ENCODE results near the gene ADGRG4. TPM values are rescaled to one million over a fixed set of nuclear protein-coding genes. Genes with fewer than 3 reads are reported as not detected.

Gene ADGRG4
- polyA plus RNA-seq, 2 donors = under 0.01 TPM; not detected in 1

DNA sequence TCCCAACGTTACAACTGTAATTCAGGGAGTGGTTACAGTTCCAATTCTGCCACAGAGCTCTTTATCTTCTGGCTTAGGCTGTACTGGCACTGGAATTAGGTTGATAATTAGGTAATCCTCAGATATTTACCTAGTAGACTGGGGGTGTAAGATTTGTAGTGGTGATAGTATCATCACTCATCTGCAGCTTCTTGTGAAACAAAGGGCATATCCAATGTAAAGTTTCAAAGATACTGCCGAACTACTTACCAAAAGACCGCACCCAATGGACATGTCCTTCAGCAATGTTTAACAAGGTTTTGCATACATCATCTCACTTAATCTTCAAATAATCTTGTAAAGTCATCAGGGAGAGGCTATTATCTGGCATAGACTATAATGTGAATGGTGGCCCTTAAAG, 20.8 kb downstream of the ADGRG4 start:
- H3K27ac ChIP-seq (ENCODE audit: low read depth in 2 of 2, low read length in 1 of 2) = no peak overlapping the region
- H3K9me3 ChIP-seq (ENCODE audit: control insufficient read depth in 2 of 2, insufficient read depth in 1 of 2, low read depth in 1 of 2, low read length in 1 of 2) = no peaks in the 10 kb centered on the region
- no peak overlapping the region for H3K4me3 ChIP-seq (ENCODE audit: low read depth in 1 of 2, low read length in 2 of 2)
- H3K4me1 ChIP-seq (ENCODE audit: control insufficient read depth in 2 of 2, insufficient read depth in 2 of 2, low read length in 1 of 2) = no peaks in the 10 kb centered on the region
- WGBS, 2 donors = 48 to 54% methylated on average over 3 of the region's 3 CpGs
- H3K27me3 ChIP-seq (ENCODE audit: control insufficient read depth in 1 of 2, insufficient read depth in 2 of 2, low read length in 2 of 2) = no peaks in the 10 kb centered on the region
- H3K36me3 ChIP-seq (ENCODE audit: control insufficient read depth in 2 of 2, insufficient read depth in 2 of 2, low read length in 1 of 2) = no peaks in the 10 kb centered on the region

DNA sequence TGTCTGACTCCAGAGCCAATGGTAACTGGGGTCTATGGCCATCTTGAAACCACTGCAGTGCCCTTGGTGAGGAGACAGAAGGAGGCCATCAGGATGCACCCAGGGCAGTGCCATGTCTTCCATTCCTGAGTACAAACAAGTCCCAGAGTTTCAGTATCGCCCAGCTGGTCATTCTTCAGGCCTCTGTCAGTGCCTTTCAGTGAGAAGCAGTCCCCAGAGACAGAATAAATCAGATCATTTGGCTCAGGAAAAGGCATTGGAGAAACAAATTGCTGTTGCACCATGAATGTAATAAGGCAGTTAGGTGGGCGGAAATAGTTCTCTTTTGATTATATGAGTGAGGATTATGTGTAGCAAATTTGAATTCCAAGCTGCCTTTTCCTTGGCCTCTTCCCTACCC, 21.3 kb downstream of the ADGRG4 start:
- Histone ChIP-seq H3K27me3 (ENCODE audit: control insufficient read depth in 1 of 2, insufficient read depth in 2 of 2, low read length in 2 of 2) (no peaks in the 10 kb centered on the region), H3K9me3 (ENCODE audit: control insufficient read depth in 2 of 2, insufficient read depth in 1 of 2, low read depth in 1 of 2, low read length in 1 of 2) (no peaks in the 10 kb centered on the region), H3K4me3 (ENCODE audit: low read depth in 1 of 2, low read length in 2 of 2) (no peak overlapping the region), H3K36me3 (ENCODE audit: control insufficient read depth in 2 of 2, insufficient read depth in 2 of 2, low read length in 1 of 2) (no peaks in the 10 kb centered on the region), H3K4me1 (ENCODE audit: control insufficient read depth in 2 of 2, insufficient read depth in 2 of 2, low read length in 1 of 2) (no peaks in the 10 kb centered on the region), H3K27ac (ENCODE audit: low read depth in 2 of 2, low read length in 1 of 2) (no peak overlapping the region)
- 60 to 67% methylated on average over 2 of the region's 2 CpGs for WGBS, 2 donors

DNA sequence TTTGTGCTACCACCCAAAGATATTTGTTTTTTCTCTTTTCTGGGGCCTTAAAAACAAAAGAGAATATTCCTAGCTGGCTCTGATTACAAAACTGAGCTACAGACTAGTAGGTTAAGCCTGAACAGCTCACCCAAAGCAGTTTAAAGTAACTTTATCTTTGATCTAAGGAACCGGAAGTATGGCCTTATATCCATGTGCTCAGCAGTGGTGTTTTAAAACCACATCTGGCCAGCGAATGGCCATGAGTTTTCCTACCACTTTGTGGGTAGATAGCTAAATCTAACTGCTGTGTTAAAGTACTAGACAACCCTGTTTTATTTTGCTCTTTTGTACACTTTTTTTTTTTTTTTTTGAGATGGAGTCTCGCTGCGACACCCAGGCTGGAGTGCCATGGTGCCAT, 24.6 kb downstream of the ADGRG4 start:
- H3K36me3 ChIP-seq (ENCODE audit: control insufficient read depth in 2 of 2, insufficient read depth in 2 of 2, low read length in 1 of 2) = no peaks in the 10 kb centered on the region
- no peak overlapping the region for H3K4me3 ChIP-seq (ENCODE audit: low read depth in 1 of 2, low read length in 2 of 2)
- 80 to 86% methylated on average over 4 of the region's 4 CpGs for WGBS, 2 donors
- no peaks in the 10 kb centered on the region for H3K4me1 ChIP-seq (ENCODE audit: control insufficient read depth in 2 of 2, insufficient read depth in 2 of 2, low read length in 1 of 2)
- no peak overlapping the region for H3K27ac ChIP-seq (ENCODE audit: low read depth in 2 of 2, low read length in 1 of 2)
- H3K27me3 ChIP-seq (ENCODE audit: control insufficient read depth in 1 of 2, insufficient read depth in 2 of 2, low read length in 2 of 2) = no peaks in the 10 kb centered on the region
- H3K9me3 ChIP-seq (ENCODE audit: control insufficient read depth in 2 of 2, insufficient read depth in 1 of 2, low read depth in 1 of 2, low read length in 1 of 2) = no peaks in the 10 kb centered on the region

DNA sequence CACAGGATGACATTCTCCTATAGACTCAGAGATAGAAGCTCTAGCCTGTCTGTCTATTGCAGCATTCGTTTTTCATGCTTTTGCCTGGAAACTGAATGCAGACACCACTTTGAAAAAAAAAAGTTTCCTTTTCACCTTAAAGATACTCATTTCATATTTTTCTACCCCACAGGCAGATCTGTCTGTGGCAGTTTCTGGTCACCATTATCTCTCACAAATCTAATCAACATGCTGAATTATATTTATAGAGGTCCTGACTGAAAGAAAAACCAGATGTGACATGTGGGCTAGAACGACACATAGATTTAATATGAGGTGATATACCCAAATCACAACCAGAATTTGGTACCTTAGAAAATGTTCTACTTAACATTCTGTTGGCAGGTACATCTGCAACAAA, 28.2 kb downstream of the ADGRG4 start:
- WGBS, 2 donors = 52 to 62% methylated on average over 2 of the region's 2 CpGs
- no peaks in the 10 kb centered on the region for H3K27me3 ChIP-seq (ENCODE audit: control insufficient read depth in 1 of 2, insufficient read depth in 2 of 2, low read length in 2 of 2)
- H3K27ac ChIP-seq (ENCODE audit: low read depth in 2 of 2, low read length in 1 of 2) = no peak overlapping the region
- no peaks in the 10 kb centered on the region for H3K4me1 ChIP-seq (ENCODE audit: control insufficient read depth in 2 of 2, insufficient read depth in 2 of 2, low read length in 1 of 2)
- no peaks in the 10 kb centered on the region for H3K9me3 ChIP-seq (ENCODE audit: control insufficient read depth in 2 of 2, insufficient read depth in 1 of 2, low read depth in 1 of 2, low read length in 1 of 2)
- H3K36me3 ChIP-seq (ENCODE audit: control insufficient read depth in 2 of 2, insufficient read depth in 2 of 2, low read length in 1 of 2) = no peaks in the 10 kb centered on the region
- no peak overlapping the region for H3K4me3 ChIP-seq (ENCODE audit: low read depth in 1 of 2, low read length in 2 of 2)

DNA sequence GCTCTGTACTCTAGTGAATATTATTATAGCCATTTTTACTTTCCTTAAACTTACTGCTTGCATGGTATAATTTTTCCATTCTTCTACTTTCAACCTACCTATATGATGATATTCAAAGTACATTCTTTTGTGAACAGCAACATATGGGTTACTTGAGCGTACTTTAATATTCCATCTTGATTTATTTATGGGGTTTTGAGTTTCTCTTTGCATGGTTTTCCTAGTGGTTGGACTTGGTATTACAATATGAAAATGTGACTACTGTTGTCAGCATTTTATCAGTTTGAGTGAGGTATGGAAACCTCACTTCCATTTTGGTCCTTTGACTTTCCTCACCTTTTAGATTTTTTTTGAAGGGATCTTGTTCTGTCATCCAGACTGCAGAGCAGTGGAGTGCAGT, 35.9 kb downstream of the ADGRG4 start:
- Histone ChIP-seq H3K9me3 (ENCODE audit: control insufficient read depth in 2 of 2, insufficient read depth in 1 of 2, low read depth in 1 of 2, low read length in 1 of 2) (no peaks in the 10 kb centered on the region), H3K36me3 (ENCODE audit: control insufficient read depth in 2 of 2, insufficient read depth in 2 of 2, low read length in 1 of 2) (no peaks in the 10 kb centered on the region), H3K27ac (ENCODE audit: low read depth in 2 of 2, low read length in 1 of 2) (no peak overlapping the region), H3K4me3 (ENCODE audit: low read depth in 1 of 2, low read length in 2 of 2) (no peak overlapping the region), H3K27me3 (ENCODE audit: control insufficient read depth in 1 of 2, insufficient read depth in 2 of 2, low read length in 2 of 2) (no peaks in the 10 kb centered on the region), H3K4me1 (ENCODE audit: control insufficient read depth in 2 of 2, insufficient read depth in 2 of 2, low read length in 1 of 2) (no peaks in the 10 kb centered on the region)
- 89 to 94% methylated on average over 1 of the region's 1 CpG for WGBS, 2 donors

DNA sequence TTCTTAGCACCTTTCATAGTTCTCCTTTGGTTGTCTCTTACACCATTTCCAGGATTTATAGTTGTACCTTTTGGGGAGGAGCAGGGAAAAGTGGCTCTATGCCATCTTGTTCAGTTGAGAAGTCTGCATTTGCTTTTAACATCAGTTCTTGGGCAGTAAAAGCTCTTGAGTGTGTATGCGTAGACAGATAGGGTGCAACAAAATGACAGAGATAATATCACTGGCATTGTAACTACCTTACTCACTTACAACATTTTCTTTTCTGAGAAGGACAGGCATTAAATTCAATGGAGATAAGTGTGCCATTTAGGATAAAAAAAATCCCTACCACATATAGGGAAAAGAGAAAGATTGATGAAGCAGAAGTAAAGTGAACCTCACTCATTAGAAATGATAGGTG, 38.9 kb downstream of the ADGRG4 start:
- Histone ChIP-seq H3K4me3 (ENCODE audit: low read depth in 1 of 2, low read length in 2 of 2) (no peak overlapping the region), H3K36me3 (ENCODE audit: control insufficient read depth in 2 of 2, insufficient read depth in 2 of 2, low read length in 1 of 2) (no peaks in the 10 kb centered on the region), H3K27ac (ENCODE audit: low read depth in 2 of 2, low read length in 1 of 2) (no peak overlapping the region), H3K4me1 (ENCODE audit: control insufficient read depth in 2 of 2, insufficient read depth in 2 of 2, low read length in 1 of 2) (no peaks in the 10 kb centered on the region), H3K9me3 (ENCODE audit: control insufficient read depth in 2 of 2, insufficient read depth in 1 of 2, low read depth in 1 of 2, low read length in 1 of 2) (no peaks in the 10 kb centered on the region), H3K27me3 (ENCODE audit: control insufficient read depth in 1 of 2, insufficient read depth in 2 of 2, low read length in 2 of 2) (peaks cover 0 to 3% of the 10 kb centered on the region in 2 donors)
- 92 to 100% methylated on average over 1 of the region's 1 CpG for WGBS, 2 donors

DNA sequence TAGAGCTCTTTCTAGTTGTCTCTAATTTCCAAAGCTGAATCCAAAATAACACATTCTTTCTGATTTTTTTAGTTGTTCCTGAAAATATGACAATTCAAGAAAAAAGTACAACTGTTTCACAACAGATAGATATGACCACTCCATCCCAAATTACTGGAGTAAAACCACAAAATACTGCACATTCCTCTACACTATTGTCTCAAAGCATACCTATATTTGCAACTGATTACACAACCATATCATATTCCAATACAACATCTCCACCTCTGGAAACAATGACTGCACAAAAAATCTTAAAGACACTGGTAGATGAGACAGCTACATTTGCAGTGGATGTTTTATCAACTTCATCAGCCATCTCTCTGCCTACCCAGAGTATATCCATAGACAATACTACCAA, 43.6 kb downstream of the ADGRG4 start:
- H3K36me3 ChIP-seq (ENCODE audit: control insufficient read depth in 2 of 2, insufficient read depth in 2 of 2, low read length in 1 of 2) = no peaks in the 10 kb centered on the region
- peaks cover 0 to 5% of the 10 kb centered on the region in 2 donors for H3K27me3 ChIP-seq (ENCODE audit: control insufficient read depth in 1 of 2, insufficient read depth in 2 of 2, low read length in 2 of 2)
- H3K9me3 ChIP-seq (ENCODE audit: control insufficient read depth in 2 of 2, insufficient read depth in 1 of 2, low read depth in 1 of 2, low read length in 1 of 2) = no peaks in the 10 kb centered on the region
- H3K27ac ChIP-seq (ENCODE audit: low read depth in 2 of 2, low read length in 1 of 2) = no peak overlapping the region
- H3K4me1 ChIP-seq (ENCODE audit: control insufficient read depth in 2 of 2, insufficient read depth in 2 of 2, low read length in 1 of 2) = no peaks in the 10 kb centered on the region
- H3K4me3 ChIP-seq (ENCODE audit: low read depth in 1 of 2, low read length in 2 of 2) = no peak overlapping the region

DNA sequence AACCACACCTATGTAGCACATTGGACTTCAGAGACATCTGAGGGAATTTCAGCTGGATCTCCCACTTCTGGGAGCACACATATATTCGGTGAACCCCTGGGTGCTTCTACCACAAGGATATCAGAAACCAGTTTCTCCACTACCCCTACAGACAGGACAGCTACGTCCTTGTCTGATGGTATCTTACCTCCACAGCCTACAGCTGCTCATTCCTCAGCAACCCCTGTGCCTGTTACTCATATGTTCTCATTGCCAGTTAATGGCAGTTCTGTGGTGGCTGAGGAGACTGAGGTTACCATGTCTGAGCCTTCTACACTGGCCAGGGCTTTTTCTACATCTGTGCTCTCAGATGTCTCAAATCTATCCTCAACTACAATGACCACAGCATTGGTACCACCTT, 45.7 kb downstream of the ADGRG4 start:
- Histone ChIP-seq H3K4me1 (ENCODE audit: control insufficient read depth in 2 of 2, insufficient read depth in 2 of 2, low read length in 1 of 2) (no peaks in the 10 kb centered on the region), H3K4me3 (ENCODE audit: low read depth in 1 of 2, low read length in 2 of 2) (no peak overlapping the region), H3K27me3 (ENCODE audit: control insufficient read depth in 1 of 2, insufficient read depth in 2 of 2, low read length in 2 of 2) (peaks cover 0 to 5% of the 10 kb centered on the region in 2 donors), H3K36me3 (ENCODE audit: control insufficient read depth in 2 of 2, insufficient read depth in 2 of 2, low read length in 1 of 2) (no peaks in the 10 kb centered on the region), H3K9me3 (ENCODE audit: control insufficient read depth in 2 of 2, insufficient read depth in 1 of 2, low read depth in 1 of 2, low read length in 1 of 2) (no peaks in the 10 kb centered on the region), H3K27ac (ENCODE audit: low read depth in 2 of 2, low read length in 1 of 2) (no peak overlapping the region)
- WGBS, 2 donors = 60 to 81% methylated on average over 2 of the region's 2 CpGs

DNA sequence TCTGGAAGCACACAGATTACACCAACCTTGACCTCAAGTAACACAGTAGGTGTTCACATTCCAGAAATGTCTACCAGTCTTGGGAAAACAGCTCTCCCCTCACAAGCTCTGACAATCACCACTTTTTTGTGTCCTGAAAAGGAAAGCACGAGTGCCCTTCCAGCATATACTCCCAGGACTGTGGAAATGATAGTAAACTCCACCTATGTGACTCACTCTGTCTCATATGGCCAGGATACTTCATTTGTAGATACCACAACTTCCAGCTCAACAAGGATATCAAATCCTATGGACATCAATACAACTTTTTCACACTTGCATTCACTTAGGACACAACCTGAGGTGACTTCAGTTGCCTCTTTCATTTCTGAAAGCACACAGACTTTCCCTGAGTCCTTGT, 46.9 kb downstream of the ADGRG4 start:
- H3K36me3 ChIP-seq (ENCODE audit: control insufficient read depth in 2 of 2, insufficient read depth in 2 of 2, low read length in 1 of 2) = no peaks in the 10 kb centered on the region
- 48 to 70% methylated on average over 1 of the region's 1 CpG for WGBS, 2 donors
- no peaks in the 10 kb centered on the region for H3K4me1 ChIP-seq (ENCODE audit: control insufficient read depth in 2 of 2, insufficient read depth in 2 of 2, low read length in 1 of 2)
- no peaks in the 10 kb centered on the region for H3K9me3 ChIP-seq (ENCODE audit: control insufficient read depth in 2 of 2, insufficient read depth in 1 of 2, low read depth in 1 of 2, low read length in 1 of 2)
- H3K27ac ChIP-seq (ENCODE audit: low read depth in 2 of 2, low read length in 1 of 2) = no peak overlapping the region
- H3K27me3 ChIP-seq (ENCODE audit: control insufficient read depth in 1 of 2, insufficient read depth in 2 of 2, low read length in 2 of 2) = peaks cover 0 to 5% of the 10 kb centered on the region in 2 donors
- H3K4me3 ChIP-seq (ENCODE audit: low read depth in 1 of 2, low read length in 2 of 2) = no peak overlapping the region

DNA sequence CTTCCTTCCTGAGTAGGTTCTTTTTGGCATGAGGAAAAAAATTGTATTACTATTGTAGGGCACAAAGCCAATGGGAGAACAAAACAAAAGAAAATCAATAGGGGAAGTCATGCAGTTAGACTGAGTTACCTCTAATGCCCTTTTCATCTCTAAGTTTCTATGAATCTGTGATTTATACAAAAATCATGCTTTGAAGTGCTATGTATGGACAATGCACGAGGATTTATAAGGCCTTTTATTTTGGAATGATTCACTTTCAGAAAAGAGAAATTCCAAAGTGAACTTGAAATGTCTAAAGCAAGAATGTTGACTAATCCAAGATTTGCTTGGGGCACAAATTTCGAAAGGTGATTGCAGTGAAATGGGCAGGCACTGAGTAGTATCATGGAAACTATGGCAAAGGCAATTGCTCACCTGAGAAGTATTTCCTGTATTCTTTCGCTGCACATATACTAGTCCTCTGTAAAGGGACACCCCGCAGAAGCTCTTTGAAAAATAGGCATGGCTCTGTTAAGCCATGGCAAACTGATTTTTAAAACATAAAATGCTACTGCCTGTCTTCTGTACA, 52.8 kb downstream of the ADGRG4 start:
- H3K4me1 ChIP-seq (ENCODE audit: control insufficient read depth in 2 of 2, insufficient read depth in 2 of 2, low read length in 1 of 2) = no peaks in the 10 kb centered on the region
- no peaks in the 10 kb centered on the region for H3K36me3 ChIP-seq (ENCODE audit: control insufficient read depth in 2 of 2, insufficient read depth in 2 of 2, low read length in 1 of 2)
- 44 to 55% methylated on average over 4 of the region's 4 CpGs for WGBS, 2 donors
- no peaks in the 10 kb centered on the region for H3K9me3 ChIP-seq (ENCODE audit: control insufficient read depth in 2 of 2, insufficient read depth in 1 of 2, low read depth in 1 of 2, low read length in 1 of 2)
- no peaks in the 10 kb centered on the region for H3K27me3 ChIP-seq (ENCODE audit: control insufficient read depth in 1 of 2, insufficient read depth in 2 of 2, low read length in 2 of 2)
- H3K4me3 ChIP-seq (ENCODE audit: low read depth in 1 of 2, low read length in 2 of 2) = no peak overlapping the region
- H3K27ac ChIP-seq (ENCODE audit: low read depth in 2 of 2, low read length in 1 of 2) = no peak overlapping the region

Data from esophagus (tissue), 2 donors.